Astrocyte (in vitro differentiated cells and primary cell): ENCODE results near the gene STXBP5. TPM values are rescaled to one million over a fixed set of nuclear protein-coding genes. Genes with fewer than 3 reads are reported as not detected.

Experiments used
- DNase-seq: peaks from one replicate; pipeline ENCODE4 v3.0.0-alpha.2; 2010; ENCODE audit warnings: low read depth
- FAIRE-seq: peaks from 2 replicates; lab custom pipeline; 2011; peaks lifted over from hg19 to GRCh38; lab: Jason Lieb, UNC
- H2AFZ ChIP-seq: 2 replicates; pipeline ENCODE4 v1.6.0; 2012; ENCODE audit warnings: low read depth, low read length, inconsistent platforms
- H3K27ac ChIP-seq: 2 replicates; pipeline ENCODE4 v1.5.1; 2011; ENCODE audit warnings: low read depth, low read length, inconsistent platforms
- H3K27me3 ChIP-seq: 2 replicates; pipeline ENCODE4 v1.6.0; 2011; ENCODE audit warnings: low read length, inconsistent platforms; ENCODE audit not compliant: insufficient read depth
- H3K36me3 ChIP-seq: 2 replicates; pipeline ENCODE4 v1.5.1; 2011; ENCODE audit warnings: low read length, inconsistent platforms; ENCODE audit not compliant: insufficient read depth
- H3K4me1 ChIP-seq: 2 replicates; pipeline ENCODE4 v1.5.1; 2011; ENCODE audit warnings: low read length, inconsistent platforms; ENCODE audit not compliant: insufficient read depth
- H3K4me2 ChIP-seq: 2 replicates; pipeline ENCODE4 v1.6.0; 2012; ENCODE audit warnings: low read length, inconsistent platforms
- H3K4me3 ChIP-seq: 2 replicates; pipeline ENCODE4 v1.5.1; 2011; ENCODE audit warnings: low read depth, mild to moderate bottlenecking, low read length, inconsistent platforms; ENCODE audit not compliant: insufficient read depth
- H3K79me2 ChIP-seq: 2 replicates; pipeline ENCODE4 v1.6.0; 2012; ENCODE audit warnings: mild to moderate bottlenecking, low read length, inconsistent platforms; ENCODE audit not compliant: insufficient read depth
- H3K9ac ChIP-seq: 2 replicates; pipeline ENCODE4 v1.6.0; 2012; ENCODE audit warnings: mild to moderate bottlenecking, low read length, inconsistent platforms
- H3K9me3 ChIP-seq: 2 replicates; pipeline ENCODE4 v1.5.1; 2012; ENCODE audit warnings: low read depth, mild to moderate bottlenecking, low read length, inconsistent platforms; ENCODE audit not compliant: insufficient read depth
- H4K20me1 ChIP-seq: 2 replicates; pipeline ENCODE4 v1.6.0; 2012; ENCODE audit warnings: low read length, inconsistent platforms; ENCODE audit not compliant: insufficient read depth
- H3K27ac Mint-ChIP-seq: one replicate; pipeline ENCODE4 v1.8.0; 2021; ENCODE audit warnings: mild to moderate bottlenecking, mixed read lengths; ENCODE audit not compliant: unreplicated experiment
- H3K27me3 Mint-ChIP-seq: one replicate; pipeline ENCODE4 v1.8.0; 2021; ENCODE audit warnings: low read depth, mixed read lengths; ENCODE audit not compliant: unreplicated experiment
- H3K36me3 Mint-ChIP-seq: one replicate; pipeline ENCODE4 v1.8.0; 2021; ENCODE audit warnings: low read depth, mixed read lengths; ENCODE audit not compliant: unreplicated experiment
- H3K4me1 Mint-ChIP-seq: one replicate; pipeline ENCODE4 v1.8.0; 2021; ENCODE audit warnings: low read depth, mixed read lengths; ENCODE audit not compliant: unreplicated experiment
- H3K4me3 Mint-ChIP-seq: one replicate; pipeline ENCODE4 v1.8.0; 2021; ENCODE audit warnings: mild to moderate bottlenecking, moderate library complexity, mixed read lengths; ENCODE audit not compliant: unreplicated experiment
- H3K9me3 Mint-ChIP-seq: one replicate; pipeline ENCODE4 v1.8.0; 2021; ENCODE audit warnings: mild to moderate bottlenecking, mixed read lengths; ENCODE audit not compliant: unreplicated experiment
- EZH2 ChIP-seq: IDR thresholded peaks from 2 replicates; pipeline ENCODE4 v1.6.1; 2012; ENCODE audit warnings: mild to moderate bottlenecking, low read length, inconsistent platforms; ENCODE audit not compliant: insufficient read depth
- total RNA-seq: library from RNA; stranded (reverse); gene quantifications from 2 replicates; pipeline ENCODE4 v1.2.1, GENCODE V29; 2021
- TF ChIP-seq, protein P1 (sequence below): IDR thresholded peaks from 2 replicates; pipeline ENCODE4 v1.5.1; 2011; ENCODE audit warnings: low read depth, mild to moderate bottlenecking, inconsistent platforms, low read length, moderate library complexity; ENCODE audit not compliant: insufficient read depth

The STXBP5 gene
- total RNA-seq, 1 donor from 2014 or later: 25.7 TPM

DNA sequence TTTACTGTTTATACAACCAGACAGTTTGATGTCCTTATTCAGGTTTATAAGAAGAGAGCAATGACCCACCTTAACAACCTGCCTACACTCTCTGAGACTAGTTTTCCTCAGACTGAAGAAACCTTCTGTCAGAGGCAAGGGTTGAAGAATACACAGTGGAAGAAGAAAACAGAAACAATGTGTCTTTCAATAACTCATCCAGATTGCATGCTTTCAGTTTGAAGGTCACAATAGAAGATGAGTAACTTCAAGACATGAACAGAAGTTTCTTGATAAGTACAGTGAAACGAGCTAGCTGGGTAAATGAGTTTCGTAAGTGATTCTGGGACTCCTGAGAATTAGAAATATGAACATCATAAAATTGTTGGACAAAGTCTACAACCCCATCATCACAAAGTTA lies 141.7 kb downstream of the STXBP5 start:
- Mint-ChIP-seq H3K36me3 (peaks cover 7% of the 10 kb centered on the region), H3K4me3 (no peak overlapping the region), H3K4me1 (no peaks in the 10 kb centered on the region), H3K27me3 (no peaks in the 10 kb centered on the region), H3K9me3 (no peaks in the 10 kb centered on the region), H3K27ac (no peak overlapping the region)
- H3K4me1 ChIP-seq: no peaks in the 10 kb centered on the region
- no peak overlapping the region for H3K9ac ChIP-seq
- H3K27ac ChIP-seq: no peak overlapping the region
- no peak overlapping the region for H2AFZ ChIP-seq
- no peak overlapping the region for H3K4me2 ChIP-seq
- no peak for TF ChIP-seq EZH2
- TF ChIP-seq, protein P1, sequence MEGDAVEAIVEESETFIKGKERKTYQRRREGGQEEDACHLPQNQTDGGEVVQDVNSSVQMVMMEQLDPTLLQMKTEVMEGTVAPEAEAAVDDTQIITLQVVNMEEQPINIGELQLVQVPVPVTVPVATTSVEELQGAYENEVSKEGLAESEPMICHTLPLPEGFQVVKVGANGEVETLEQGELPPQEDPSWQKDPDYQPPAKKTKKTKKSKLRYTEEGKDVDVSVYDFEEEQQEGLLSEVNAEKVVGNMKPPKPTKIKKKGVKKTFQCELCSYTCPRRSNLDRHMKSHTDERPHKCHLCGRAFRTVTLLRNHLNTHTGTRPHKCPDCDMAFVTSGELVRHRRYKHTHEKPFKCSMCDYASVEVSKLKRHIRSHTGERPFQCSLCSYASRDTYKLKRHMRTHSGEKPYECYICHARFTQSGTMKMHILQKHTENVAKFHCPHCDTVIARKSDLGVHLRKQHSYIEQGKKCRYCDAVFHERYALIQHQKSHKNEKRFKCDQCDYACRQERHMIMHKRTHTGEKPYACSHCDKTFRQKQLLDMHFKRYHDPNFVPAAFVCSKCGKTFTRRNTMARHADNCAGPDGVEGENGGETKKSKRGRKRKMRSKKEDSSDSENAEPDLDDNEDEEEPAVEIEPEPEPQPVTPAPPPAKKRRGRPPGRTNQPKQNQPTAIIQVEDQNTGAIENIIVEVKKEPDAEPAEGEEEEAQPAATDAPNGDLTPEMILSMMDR: no peak
- H4K20me1 ChIP-seq: no peaks in the 10 kb centered on the region
- H3K79me2 ChIP-seq: no peaks in the 10 kb centered on the region
- peaks cover 7% of the 10 kb centered on the region for H3K36me3 ChIP-seq
- no peaks in the 10 kb centered on the region for H3K27me3 ChIP-seq
- H3K9me3 ChIP-seq: no peaks in the 10 kb centered on the region
- FAIRE-seq: no peak
- no peak for DNase-seq
- H3K4me3 ChIP-seq: no peak overlapping the region

DNA sequence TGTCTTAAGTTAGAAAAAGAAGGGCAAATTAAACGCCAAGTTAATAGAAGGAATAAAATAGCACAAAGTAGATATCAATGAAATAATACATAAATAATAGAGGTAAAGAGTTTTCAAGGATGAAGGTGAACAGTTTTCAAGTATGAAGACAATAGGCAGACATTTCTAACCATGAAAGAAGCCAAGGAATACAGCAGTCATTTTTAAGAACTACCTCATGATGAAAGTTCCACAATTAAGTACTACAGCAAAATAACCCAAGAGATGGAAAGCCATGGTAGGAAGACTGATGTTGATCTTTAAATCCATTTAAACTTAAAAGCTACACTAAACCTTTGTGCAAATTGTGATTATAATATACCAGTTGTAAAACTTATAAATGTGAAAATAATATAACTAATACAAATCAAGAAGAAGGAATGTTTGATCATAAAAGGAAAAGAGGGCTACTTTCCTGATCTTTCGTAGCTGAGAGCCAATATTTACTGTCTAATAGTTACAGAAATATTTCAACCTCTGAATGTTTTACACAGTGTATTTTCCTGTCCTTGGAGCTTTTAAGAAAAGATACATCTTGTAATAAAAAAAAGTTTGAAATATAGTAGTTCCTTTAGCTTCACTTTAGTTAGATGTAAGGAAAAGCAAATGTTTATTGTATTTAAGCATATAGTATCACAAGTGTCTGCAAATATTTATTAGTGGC lies 143.1 kb downstream of the STXBP5 start:
- Mint-ChIP-seq H3K27ac (no peak overlapping the region), H3K27me3 (no peaks in the 10 kb centered on the region), H3K9me3 (no peaks in the 10 kb centered on the region), H3K4me3 (no peak overlapping the region), H3K36me3 (peaks cover 7% of the 10 kb centered on the region), H3K4me1 (no peaks in the 10 kb centered on the region)
- no peak for TF ChIP-seq EZH2
- TF ChIP-seq, protein P1: no peak
- no peak for DNase-seq
- H3K79me2 ChIP-seq: no peaks in the 10 kb centered on the region
- H2AFZ ChIP-seq: no peak overlapping the region
- no peak for FAIRE-seq
- H4K20me1 ChIP-seq: no peaks in the 10 kb centered on the region
- no peak overlapping the region for H3K9ac ChIP-seq
- no peaks in the 10 kb centered on the region for H3K27me3 ChIP-seq
- no peaks in the 10 kb centered on the region for H3K4me1 ChIP-seq
- no peak overlapping the region for H3K4me3 ChIP-seq
- no peak overlapping the region for H3K4me2 ChIP-seq
- no peak overlapping the region for H3K27ac ChIP-seq
- H3K9me3 ChIP-seq: no peaks in the 10 kb centered on the region
- peaks cover 7% of the 10 kb centered on the region for H3K36me3 ChIP-seq

DNA sequence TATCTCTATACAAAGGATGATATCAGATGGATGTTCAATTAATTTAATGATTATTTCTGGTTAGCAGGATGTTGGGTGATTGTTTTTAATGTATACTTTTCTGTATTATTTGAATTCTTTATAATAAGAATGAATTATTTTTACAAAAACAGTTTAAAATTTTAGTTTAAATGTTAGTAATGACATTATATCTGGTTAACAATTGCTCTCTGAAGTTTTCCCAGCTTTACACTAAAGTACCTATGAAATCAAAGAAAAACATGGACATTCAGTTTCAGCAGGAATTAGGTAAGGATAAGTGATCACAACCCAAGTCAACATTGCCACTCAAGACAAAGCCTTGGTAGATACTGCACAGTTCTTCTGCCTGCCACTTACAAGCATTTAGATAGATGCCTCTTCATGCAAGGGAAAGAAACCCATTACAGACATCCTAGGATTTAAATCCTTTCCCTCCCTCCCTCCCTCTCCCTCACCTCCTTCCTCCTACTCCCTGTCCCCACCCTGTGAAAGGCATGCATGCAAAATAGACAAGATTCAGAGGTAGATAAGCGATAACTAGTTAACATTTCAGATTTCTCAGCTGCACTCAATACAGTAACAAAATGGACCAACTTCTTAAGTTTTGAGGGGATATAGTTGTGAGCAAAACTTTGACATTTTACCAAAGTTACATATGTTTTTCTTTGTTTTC lies 143.8 kb downstream of the STXBP5 start:
- H3K4me3 ChIP-seq: no peak overlapping the region
- Mint-ChIP-seq H3K9me3 (no peaks in the 10 kb centered on the region), H3K27ac (no peak overlapping the region), H3K27me3 (no peaks in the 10 kb centered on the region), H3K36me3 (peaks cover 7% of the 10 kb centered on the region), H3K4me1 (no peaks in the 10 kb centered on the region), H3K4me3 (no peak overlapping the region)
- no peak overlapping the region for H3K9ac ChIP-seq
- H3K27me3 ChIP-seq: no peaks in the 10 kb centered on the region
- H3K4me1 ChIP-seq: no peaks in the 10 kb centered on the region
- DNase-seq (no peak), FAIRE-seq (no peak)
- no peak overlapping the region for H3K4me2 ChIP-seq
- no peaks in the 10 kb centered on the region for H4K20me1 ChIP-seq
- TF ChIP-seq, protein P1: no peak
- no peak for TF ChIP-seq EZH2
- H3K9me3 ChIP-seq: no peaks in the 10 kb centered on the region
- H3K79me2 ChIP-seq: no peaks in the 10 kb centered on the region
- peaks cover 7% of the 10 kb centered on the region for H3K36me3 ChIP-seq
- no peak overlapping the region for H3K27ac ChIP-seq
- no peak overlapping the region for H2AFZ ChIP-seq
